Skin of body (tissue), 2 donors: ENCODE data around the gene PLXNA2. TPM values are rescaled to one million over a fixed set of nuclear protein-coding genes. Genes with fewer than 3 reads are reported as not detected.
A peak's percentile ranks its signal among the peaks of the same experiment; 100 is the strongest.

ENCODE experiments used
- DNase-seq: peaks from one replicate; lab custom pipeline; 2025; lab: John Stamatoyannopoulos, UW
- total RNA-seq: library from RNA; depleted of rRNA; stranded (reverse); fragments of >200 nt; gene quantifications from one replicate; pipeline ENCODE4 v1.2.3, GENCODE V29; 2014

The PLXNA2 gene
- total RNA-seq, 1 donor from 2014 or later, result 13.5 TPM

DNA sequence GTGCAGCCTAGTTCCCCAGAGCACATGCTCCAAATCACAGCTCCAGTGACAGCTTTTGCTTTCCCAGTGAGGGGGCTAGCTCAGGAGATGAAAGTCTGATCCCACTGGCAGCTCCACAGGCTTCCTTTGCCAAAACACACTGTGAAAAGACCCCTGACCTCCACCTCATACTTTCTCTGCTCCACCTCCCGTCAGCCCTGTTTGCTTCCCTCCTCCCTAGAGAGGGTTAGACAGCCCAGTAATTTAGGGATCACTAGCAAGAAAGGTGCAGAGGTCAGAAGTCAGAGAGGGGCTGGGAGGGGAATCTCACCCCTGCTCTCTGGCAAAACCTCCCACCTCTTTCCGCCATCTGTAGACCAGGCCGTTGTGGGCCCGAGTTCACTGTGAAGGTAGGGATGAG lies 62.8 kb downstream of the PLXNA2 start:
- DNase-seq, result no peak

DNA sequence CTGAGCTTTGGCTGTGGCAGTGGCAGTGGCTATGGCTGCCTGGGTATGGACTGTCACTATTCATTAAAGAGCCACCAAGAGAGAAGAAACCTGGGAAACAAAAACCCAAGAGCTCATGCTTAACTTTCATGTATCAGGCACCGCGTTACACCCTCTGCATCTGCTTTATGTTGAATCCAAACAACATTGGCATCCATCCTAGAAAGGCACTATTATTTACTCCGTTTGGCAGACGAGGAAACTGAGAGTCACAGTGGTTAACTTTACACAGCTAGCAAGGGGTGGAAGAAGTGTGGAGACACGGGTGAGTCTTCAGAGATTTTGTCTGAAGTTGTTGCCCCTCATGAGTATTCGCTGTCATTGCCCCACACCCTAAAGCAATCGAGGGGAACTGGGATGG lies 63.8 kb downstream of the PLXNA2 start:
- peak; percentile 56 for DNase-seq

DNA sequence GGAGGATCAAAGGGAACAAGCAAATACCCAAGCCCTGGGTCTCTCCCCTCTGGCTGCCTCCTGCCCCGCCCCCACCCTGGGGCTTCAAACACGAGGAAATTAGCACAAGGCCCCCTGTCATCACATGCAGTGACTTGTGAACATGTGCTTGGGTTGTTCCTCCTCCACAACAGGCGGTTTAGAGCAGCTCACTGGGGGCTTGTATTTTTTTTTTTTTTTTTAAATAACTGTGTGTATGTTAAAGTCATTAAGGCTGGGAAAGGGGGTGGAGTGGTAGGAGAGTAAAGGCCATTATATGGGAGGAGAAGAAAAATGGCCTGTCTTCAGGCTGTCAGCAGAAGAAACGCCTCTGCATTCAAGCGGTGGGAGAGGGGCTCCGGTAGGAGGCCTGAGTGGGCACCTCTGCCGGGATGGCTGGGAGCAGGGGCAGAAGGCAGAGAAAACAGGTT lies 64.2 kb downstream of the PLXNA2 start:
- peak; percentile 34 for DNase-seq

DNA sequence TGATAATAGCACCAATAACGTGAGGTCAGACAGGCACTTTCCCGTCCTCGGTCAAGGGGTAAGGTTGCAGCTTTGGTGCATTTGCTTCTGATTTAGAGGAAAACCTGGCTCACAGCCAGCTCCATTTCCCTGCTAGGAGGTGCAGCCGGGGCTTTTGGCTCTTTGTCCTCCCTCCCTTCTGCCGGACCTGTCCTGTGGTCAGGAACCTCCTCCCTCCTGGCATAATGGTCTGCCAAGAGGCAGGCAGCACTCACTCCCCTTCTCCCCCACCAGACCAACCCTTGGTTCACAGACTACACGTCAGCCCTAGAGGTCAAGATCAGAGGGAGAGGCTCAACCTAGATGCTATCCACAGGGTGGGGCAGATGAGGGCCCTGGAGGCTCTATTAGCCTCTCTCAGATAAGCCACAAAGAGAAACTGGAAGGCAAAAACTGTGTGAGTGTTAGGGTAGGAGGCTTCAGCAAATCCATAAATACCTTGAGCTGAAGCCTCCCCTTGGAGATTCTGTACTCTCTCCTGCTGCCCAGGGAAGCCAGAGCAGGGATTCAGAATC lies 64.8 kb downstream of the PLXNA2 start:
- DNase-seq, result no peak

DNA sequence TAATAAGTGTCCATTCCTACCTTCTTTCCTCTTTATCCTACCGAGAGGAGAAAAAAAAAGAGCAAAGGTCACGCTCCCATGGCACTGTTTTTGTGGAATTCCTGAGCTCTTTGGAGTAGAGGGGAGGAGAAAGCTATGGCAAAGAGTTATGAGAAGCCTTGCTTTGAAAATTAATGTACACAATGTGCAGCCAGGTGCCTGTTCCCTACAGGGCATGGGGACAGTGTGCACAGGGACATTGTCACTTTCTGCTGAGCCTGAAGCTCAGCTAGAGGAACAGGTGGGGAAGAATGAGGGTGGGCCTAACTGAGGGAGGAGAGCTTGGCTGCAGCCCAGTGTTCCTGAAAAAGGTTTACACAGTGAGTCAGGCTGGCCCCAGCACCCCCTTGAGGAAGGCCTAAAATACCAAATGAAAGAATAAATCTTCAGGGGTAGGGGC lies 66.1 kb downstream of the PLXNA2 start:
- no peak for DNase-seq

DNA sequence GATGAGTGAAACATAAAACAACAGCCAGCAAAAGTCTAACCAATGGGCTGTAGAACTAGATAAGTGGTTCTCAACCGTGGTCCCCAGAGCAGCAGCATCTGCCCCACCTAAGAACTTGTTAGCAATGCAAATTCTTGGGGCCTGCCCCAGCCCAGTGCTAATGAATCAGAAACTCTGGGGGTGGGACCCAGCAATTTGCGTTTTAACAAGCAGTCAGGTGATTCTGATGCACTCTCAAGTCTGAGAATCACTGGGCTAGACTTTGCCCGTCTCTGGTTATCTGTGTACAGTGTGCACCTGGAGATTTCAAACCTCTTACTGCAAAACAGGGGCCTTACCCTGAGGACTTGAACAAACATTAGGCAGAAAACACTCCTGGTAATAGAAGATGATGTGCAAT lies 66.5 kb downstream of the PLXNA2 start:
- no peak for DNase-seq

DNA sequence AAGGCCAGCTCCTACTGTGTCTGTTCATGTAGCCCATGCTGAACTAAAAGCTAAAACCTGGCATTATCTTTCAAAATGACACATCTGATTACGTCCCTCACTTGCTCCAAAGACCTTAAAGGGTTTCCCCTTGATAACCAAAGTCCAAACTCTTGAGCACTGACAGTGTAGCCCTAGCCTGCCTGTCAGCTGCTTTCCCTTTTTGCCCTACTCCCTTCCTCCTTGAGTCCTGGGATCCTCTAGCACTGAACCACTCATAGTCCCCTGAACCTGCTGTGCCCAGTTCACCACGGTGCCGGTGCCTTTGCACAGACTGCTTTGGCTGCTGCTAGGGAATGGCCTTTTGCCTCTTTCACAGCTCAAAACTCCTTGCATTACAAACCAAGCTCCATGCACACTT lies 67.5 kb downstream of the PLXNA2 start:
- no peak for DNase-seq

DNA sequence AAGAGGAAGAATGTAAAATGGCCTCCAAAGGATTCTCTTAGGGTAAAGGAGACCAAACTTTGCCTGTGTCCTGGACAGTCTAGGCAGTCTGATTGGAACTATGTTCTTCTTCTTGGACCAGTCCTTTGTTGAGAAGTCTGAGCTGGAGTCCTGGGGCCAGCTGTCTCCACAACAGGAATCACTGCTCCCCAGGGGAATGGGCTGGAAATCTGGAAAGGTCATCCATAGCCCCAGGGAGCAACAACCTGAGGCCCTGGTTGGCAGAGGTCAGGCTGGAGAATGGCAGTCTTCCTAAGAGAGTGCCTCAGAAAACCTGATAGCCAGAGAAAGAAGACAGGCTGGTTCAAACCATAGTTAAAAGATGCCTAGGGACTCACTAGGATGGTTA lies 68.7 kb downstream of the PLXNA2 start:
- no peak for DNase-seq

DNA sequence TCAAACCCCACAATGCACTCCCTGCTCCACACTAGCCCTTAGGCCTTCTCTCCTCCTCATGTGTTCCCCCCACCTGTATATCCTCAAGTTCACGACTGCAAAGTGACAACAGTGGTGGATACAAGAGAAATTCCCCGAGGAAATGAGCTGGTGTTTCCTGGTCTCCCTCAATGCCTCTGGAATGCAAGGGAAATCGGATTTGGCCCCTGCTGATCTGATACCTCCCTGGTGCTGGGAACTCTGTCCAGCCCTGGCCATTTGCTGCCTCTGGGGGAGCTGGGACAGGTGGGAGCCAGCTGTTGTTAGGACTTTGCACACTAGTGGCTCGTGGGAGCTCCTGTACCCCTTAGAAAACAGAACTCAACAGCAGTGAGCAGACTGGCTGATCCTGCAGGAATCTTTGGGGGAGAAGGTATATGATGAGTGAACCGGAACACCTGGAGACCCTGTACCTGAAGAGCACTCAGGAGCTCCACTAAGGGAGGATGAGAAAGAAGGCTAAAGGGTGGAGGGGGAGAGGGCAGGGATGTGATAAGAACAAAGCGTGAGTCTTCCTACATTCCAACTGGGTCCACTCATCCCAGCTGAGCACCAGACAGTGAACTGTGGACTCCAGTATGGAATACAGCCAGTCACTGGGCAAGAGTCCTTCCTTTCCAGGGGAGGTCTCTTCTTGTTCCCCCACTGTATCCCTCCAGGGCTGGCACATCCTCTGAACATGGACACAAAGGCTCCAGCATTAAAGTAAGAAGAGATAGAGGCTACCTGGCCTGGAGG lies 69.3 kb downstream of the PLXNA2 start:
- no peak for DNase-seq

DNA sequence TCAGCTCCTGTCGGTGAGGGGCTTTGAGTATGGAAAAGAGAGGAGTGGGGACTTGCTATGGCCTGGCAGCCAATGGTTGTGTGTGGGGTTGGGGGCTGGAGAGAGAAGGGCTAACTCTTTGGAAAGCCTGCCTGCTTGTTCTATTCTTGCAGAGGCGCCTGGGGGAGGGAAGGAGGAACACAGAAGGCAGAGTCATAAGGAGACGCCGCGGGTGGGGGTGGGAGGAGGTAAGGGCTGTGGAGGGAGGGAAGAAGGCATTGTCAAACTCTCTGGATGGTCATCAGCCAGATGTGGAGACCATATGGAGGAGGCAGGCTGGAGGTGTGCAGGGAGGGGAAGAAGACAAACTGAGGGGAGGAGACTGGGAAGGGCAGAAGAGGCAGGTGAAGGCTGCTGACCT lies 70.0 kb downstream of the PLXNA2 start:
- DNase-seq, result no peak

DNA sequence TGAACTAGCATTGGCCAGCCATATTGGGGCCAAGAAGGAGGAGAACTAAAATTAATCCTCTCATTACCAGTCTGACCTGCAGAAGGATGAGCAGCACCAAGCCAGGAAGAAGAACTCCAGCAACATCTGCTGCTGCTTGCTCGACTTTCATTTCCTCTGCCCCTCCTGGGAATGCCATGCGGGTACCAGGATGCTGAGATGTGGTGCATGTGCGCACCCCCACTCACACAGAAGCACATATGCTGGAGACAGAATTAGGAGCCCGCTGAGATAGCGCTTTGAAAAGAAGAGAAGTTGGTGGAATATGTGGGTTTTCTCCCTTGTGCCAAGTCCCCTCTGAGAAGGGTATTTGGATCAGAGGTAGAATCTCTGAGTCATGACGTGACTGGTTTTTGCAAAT lies 70.4 kb downstream of the PLXNA2 start:
- no peak for DNase-seq

DNA sequence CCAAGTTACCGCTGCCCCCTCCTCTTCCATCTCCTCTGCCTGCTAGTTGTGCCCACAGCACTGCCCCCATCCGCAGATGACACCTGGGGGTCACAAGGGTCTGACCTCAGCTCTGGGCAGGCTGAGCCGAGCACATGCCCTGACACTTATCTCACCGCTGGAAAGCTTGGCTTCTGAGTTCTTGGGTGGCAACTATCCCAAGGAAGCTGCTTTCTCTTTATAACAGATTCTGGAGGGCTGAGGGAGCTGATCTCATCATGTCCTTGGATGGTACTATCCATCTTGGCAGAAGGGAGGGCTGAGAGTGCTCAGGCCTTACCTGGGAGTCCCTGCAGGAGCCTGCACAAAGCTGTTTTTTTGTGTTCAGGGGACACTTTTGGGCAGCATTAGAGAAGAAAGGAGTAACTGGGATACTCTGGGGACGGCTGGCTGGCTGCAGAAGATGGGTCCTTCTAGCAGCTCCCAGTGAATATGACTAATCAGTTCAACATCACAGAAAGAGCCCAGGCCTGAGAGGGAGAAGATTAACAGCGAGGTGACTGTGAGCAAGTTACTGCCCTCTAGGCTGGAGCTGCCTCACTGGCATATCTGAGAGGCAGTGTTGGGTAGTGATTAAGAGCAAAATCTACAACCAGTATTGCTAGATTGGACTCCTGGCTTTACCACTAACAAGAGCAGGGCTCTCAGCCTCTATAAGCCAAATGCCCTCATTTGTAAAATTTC lies 71.6 kb downstream of the PLXNA2 start:
- no peak for DNase-seq

DNA sequence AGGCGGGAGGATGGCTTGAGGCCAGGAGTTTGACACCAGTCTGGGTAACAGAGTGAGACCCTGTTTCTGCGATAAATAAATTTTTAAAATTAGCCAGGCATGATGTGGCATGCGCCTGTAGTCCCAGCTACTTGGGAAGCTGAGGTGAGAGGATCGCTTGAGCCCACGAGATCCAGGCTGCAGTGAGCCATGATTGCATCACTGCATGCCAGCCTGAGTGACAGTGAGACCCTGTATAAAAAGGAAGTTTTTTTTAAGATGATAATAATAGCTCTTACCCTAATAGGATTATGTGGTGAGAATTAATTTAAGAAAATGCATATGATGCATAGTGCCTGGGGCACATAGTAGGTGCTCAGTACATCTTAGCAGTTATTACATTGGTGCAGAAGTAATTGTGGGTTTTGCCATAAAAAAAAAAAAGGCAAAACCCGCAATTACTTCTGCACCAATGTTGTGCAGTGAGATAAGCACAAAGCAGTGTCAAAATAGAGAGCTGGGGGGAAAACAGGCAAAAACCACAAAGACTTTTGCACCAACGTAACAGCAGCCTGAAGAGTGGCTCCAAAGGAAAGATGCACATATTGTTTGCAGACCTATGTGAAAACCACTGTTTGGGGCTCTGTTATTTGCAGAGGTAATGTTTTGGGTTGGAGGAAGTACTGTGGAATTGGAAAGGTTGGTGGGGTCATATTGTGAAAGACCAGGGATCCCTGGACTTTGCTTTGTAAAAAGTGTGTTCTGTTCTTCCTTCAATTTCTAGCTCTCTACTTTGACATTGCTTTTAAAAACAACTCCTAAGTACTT lies 72.4 kb downstream of the PLXNA2 start:
- no peak for DNase-seq

DNA sequence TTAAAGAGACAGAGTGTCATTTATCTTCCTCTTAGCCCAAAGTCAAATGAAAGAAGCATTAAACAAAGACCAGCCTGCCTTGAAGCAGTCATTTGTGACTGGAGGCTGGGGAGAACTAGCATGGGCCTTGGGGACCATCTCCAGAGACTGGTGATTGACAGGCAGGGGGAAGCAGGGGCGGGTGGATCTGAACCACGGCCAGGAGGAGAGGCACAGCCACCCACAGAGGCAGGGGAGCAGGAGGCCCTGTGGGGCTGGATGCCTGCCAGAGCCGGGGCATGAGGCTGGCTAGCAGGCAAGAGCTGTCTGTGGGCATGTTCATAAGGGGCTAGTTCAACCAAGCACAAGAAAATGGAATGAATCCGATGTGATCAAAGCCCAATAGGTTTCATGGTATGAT lies 73.9 kb downstream of the PLXNA2 start:
- DNase-seq, result no peak

DNA sequence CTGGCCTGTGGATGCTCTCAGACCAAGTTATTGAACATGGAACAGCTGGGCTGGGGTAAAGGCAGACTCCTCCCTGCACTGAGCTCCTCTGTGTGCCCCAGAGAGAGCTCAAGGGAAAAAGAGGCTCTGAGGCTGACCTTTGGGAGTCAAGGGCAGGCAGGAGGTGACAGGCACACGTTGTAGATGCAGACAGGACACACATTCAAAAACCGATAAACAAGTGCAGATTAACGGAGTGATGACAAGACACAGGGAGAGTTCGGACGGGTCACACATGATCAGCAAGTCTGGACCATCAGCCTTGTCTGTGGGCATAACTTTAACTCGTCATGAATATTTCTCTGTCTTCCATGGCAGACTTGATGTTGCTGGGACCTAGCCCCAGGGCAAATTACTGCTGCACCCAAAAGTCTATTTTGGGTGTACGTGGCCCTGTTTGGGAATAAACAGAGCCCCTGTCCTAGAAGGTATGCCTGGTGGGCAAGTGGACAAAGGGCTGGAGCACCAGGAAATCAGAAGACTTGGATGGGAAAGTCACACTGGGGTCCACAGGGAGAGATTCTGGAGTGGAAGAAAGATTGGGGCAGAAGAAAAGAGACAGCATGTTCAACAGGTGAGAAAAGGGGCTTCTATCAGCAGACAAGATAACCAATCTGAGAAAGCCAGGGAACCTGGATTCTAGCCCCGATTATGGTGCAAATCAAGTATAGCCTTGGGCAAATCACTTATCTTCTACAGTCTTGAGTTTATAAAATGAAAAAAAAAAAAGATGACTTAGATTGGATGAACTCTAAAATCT lies 74.9 kb downstream of the PLXNA2 start:
- no peak for DNase-seq

DNA sequence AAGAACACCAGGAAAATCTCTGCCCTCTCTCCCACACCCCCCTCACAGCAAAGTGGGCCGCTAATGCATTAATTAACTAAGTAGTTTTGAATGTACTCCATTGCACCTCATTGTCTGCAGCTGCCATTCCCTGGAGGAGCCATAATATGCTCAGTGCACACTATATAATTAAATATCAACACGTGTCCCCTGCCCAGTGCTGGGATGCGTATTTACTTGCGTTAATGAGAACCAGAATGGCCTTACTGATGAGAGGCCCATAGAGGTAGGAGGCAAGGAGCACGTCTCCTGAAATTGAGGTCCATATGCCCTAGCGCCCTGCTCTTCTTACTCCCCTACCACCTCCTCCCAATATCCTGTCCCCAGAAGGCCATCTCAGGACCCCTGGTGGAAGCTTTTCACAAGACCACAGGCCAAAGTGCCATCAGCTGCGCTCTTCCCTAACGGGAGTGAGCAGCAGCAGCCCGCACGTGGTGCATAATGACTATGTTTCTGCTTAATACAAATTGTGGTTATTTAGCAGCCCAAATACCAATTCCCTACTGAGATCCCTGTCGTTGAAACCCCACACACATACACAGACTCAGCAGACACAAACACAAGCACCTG lies 76.8 kb downstream of the PLXNA2 start:
- DNase-seq, result no peak

DNA sequence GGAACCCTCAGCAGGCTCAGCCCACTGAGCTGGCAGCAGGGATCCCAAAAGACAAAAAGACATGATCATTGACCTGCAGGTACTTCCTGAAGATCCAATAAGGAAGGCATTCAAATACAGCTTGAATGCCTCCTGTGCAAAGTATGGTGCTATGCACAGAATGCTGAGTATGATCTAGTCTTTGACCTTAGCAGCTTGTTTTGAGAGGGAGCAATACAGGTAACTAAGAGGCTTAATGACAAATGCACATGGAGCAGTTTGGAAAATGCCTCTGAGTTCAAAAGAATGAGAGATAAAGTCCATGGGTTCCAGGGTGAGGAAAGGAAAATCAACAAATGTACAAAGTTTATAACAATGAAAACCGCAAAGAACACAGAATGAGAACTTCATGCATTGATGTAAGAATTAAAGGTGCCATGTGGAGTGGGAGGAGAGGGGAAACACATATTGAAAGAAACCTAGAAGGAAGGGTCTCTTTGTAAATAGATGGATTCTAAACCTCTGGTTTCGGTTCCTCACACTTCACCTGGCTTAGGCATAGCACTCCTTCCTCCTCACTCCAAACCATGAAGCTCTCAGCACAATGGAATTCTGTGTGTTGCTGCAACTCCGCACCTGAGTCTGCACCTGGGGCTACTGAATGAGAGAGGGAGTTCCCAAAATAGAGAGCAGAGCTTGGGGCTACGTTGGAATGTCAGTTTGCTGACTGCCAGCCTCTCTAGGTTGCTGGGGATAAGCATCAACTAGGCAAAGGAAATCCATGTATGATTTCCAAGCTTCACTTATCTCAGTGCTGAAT lies 77.6 kb downstream of the PLXNA2 start:
- no peak for DNase-seq

DNA sequence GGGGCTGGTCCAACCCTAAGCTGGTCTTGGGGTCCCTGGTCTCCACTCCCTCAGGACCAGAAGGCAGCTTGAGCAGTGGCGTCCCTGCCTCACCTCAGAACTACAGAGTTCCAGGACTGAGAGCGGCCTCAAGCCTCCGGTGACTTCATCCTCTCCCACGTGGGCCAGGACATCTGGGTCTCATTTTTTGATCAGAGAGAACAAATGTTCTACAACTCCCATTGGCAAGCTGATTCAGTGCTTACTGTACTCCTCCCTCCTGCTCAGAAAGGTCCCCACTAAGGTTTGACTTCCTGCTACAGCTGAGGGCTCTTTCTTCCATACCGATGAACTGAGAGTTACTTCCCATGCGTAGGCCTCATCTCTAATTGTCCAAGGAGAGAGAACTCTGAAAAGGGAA lies 78.5 kb downstream of the PLXNA2 start:
- DNase-seq, result peak; percentile 67

DNA sequence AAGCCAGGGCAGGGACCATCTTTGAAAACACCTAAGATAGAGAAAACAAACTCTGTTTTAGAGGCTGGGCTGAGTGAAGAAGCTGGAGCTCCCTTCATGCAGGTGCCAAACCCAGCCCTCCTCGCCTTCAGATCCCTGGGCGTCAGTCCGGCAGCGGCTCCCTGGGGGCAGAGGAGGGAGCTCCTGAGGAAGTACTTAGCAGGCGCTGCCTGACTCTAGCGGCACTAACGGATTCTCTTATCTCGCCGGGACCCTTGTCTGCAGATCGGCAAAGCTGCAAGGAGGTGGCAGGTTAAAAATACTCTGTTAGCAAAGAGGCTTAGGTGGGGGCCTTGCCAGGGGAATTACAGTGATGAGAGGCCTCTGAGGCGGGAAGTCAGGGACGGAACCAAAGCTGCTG lies 79.6 kb downstream of the PLXNA2 start:
- no peak for DNase-seq

DNA sequence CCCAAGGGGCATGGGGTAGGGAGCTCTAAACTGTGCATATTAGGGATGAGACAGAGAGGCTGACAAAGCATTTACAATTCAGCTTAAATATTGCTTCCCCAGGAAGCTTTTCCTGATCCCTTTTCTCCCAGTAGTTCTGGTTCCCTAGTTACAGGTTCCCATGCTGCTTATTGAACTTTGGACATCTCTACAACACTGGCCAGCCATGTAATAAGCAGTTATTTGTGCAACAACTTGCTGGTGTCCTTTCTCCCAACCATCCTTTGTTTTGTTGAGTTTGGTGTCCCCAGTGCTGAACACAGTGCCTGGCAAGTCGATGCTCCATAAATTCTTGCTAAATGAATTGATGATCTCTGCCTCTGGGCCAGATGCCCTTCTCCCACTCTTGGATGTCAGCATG lies 80.6 kb downstream of the PLXNA2 start:
- no peak for DNase-seq
